MCF 10A (cell line): ENCODE results near the gene TMOD1. TPM values are rescaled to one million over a fixed set of nuclear protein-coding genes. Genes with fewer than 3 reads are reported as not detected.
"Not testable (repeated sequence)": the region's sequence is repeated elsewhere in the genome, so short reads cannot be mapped to it uniquely, and the experiment has no call there.

Experiments used
- BruUV-seq: library from RNA; stranded (reverse); fragments of 400-500 nt; replicated peaks from 2 replicates; lab custom pipeline; 2021; lab: Mats Ljungman, UMichigan
- CTCF ChIA-PET: fragments of 300-600 bp; sonication (Branson Sonifier 250); formaldehyde crosslinking; extraction: SDS; loops from one replicate; lab custom pipeline; 2021; ENCODE audit warnings: antibody characterized with exemption, inconsistent platforms; lab: Yijun Ruan, JAX
- POLR2A ChIA-PET: fragments of 300-600, 350-650 bp; sonication (Branson Sonifier 250); formaldehyde crosslinking; extraction: SDS; loops from one replicate; lab custom pipeline; 2020; ENCODE audit warnings: antibody characterized with exemption, inconsistent platforms; lab: Yijun Ruan, JAX
- DNase-seq: peaks from one replicate; pipeline ENCODE4 v3.0.0-alpha.2; 2018; ENCODE audit not compliant: unreplicated experiment
- H3K27ac Mint-ChIP-seq: one replicate; pipeline ENCODE4 v1.8.0; 2022; ENCODE audit warnings: mild to moderate bottlenecking, low read depth, mixed read lengths; ENCODE audit not compliant: unreplicated experiment
- H3K27me3 Mint-ChIP-seq: one replicate; pipeline ENCODE4 v1.8.0; 2022; ENCODE audit warnings: mixed read lengths; ENCODE audit not compliant: insufficient read depth, unreplicated experiment
- H3K36me3 Mint-ChIP-seq: one replicate; pipeline ENCODE4 v1.8.0; 2022; ENCODE audit warnings: mild to moderate bottlenecking, moderate library complexity, mixed read lengths; ENCODE audit not compliant: insufficient read depth, unreplicated experiment
- H3K4me1 Mint-ChIP-seq: one replicate; pipeline ENCODE4 v1.8.0; 2022; ENCODE audit warnings: mixed read lengths; ENCODE audit not compliant: insufficient read depth, unreplicated experiment
- H3K4me3 Mint-ChIP-seq: one replicate; pipeline ENCODE4 v1.8.0; 2022; ENCODE audit warnings: mild to moderate bottlenecking, moderate library complexity, mixed read lengths; ENCODE audit not compliant: unreplicated experiment
- H3K9me3 Mint-ChIP-seq: one replicate; pipeline ENCODE4 v1.8.0; 2022; ENCODE audit warnings: mixed read lengths; ENCODE audit not compliant: unreplicated experiment
- intact Hi-C: fragments of 100-400 bp; cut with micrococcal nuclease; formaldehyde crosslinking; loops from 2 replicates; pipeline ENCODE4 v1.14.1; 2022
- total RNA-seq: library from RNA; stranded (reverse); gene quantifications from 2 replicates; pipeline ENCODE4 v1.2.3, GENCODE V29; 2022
- TF ChIP-seq, protein P1 (sequence below): fragments of 200-600 bp; IDR thresholded peaks from one replicate; pipeline ENCODE4 v1.8.0; 2022; ENCODE audit warnings: antibody characterized with exemption, mild to moderate bottlenecking; ENCODE audit not compliant: unreplicated experiment

TMOD1 gene
- total RNA-seq, 1 experiment from 2014 or later: 0.26 TPM

DNA sequence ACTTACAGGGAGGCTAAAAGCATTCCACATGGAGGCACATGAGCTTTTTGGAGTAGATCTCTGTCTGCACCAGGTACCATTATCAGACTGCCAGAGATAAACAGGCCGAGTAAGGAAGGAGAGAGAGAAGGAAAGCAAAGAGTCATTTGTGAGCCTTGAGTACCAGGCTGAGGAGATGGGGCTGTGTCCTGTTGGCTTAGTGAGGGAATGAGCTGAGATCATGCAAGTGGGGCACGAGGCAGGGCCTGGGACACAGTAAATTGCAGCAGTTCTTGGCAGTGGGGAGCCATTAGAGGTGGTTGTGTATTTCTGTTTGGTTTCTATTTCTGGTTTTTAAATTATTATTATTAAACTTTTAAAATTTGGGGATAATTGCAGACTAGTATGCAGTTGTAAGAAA lies 78.4 kb downstream of the TMOD1 start:
- ChIA-PET POLR2A (interaction anchor here (0.6 kb wide), 1 partner anchor 32 kb away, joined by 3 read pairs; no protein-coding TSS in a partner anchor), CTCF (interaction anchor here (1.1 to 1.8 kb wide), 3 partner anchors 14 to 111 kb away, joined by 4 to 11 read pairs (median 10); no protein-coding TSS in a partner anchor)
- intact Hi-C loops: no loop called here
- Mint-ChIP-seq H3K27ac (no peak overlapping the region), H3K4me3 (no peak overlapping the region), H3K4me1 (no peaks in the 10 kb centered on the region), H3K36me3 (no peaks in the 10 kb centered on the region), H3K27me3 (peaks cover 13% of the 10 kb centered on the region), H3K9me3 (no peaks in the 10 kb centered on the region)
- no TSS peak for BruUV-seq
- no peak for DNase-seq
- TF ChIP-seq, protein P1, sequence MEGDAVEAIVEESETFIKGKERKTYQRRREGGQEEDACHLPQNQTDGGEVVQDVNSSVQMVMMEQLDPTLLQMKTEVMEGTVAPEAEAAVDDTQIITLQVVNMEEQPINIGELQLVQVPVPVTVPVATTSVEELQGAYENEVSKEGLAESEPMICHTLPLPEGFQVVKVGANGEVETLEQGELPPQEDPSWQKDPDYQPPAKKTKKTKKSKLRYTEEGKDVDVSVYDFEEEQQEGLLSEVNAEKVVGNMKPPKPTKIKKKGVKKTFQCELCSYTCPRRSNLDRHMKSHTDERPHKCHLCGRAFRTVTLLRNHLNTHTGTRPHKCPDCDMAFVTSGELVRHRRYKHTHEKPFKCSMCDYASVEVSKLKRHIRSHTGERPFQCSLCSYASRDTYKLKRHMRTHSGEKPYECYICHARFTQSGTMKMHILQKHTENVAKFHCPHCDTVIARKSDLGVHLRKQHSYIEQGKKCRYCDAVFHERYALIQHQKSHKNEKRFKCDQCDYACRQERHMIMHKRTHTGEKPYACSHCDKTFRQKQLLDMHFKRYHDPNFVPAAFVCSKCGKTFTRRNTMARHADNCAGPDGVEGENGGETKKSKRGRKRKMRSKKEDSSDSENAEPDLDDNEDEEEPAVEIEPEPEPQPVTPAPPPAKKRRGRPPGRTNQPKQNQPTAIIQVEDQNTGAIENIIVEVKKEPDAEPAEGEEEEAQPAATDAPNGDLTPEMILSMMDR: no peak

DNA sequence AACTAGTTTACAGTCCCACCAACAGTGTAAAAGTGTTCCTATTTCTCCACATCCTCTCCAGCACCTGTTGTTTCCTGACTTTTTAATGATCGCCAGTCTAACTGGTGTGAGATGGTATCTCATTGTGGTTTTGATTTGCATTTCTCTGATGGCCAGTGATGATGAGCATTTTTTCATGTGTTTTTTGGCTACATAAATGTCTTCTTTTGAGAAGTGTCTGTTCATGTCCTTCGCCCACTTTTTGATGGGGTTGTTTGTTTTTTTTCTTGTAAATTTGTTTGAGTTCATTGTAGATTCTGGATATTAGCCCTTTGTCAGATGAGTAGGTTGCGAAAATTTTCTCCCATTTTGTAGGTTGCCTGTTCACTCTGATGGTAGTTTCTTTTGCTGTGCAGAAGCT lies 80.1 kb downstream of the TMOD1 start:
- peaks cover 13% of the 10 kb centered on the region for H3K27me3 Mint-ChIP-seq
- H3K4me1 Mint-ChIP-seq, H3K9me3 Mint-ChIP-seq, CTCF ChIA-PET, BruUV-seq, DNase-seq, intact Hi-C loops, POLR2A ChIA-PET, H3K36me3 Mint-ChIP-seq, H3K4me3 Mint-ChIP-seq, H3K27ac Mint-ChIP-seq: not testable (repeated sequence)

DNA sequence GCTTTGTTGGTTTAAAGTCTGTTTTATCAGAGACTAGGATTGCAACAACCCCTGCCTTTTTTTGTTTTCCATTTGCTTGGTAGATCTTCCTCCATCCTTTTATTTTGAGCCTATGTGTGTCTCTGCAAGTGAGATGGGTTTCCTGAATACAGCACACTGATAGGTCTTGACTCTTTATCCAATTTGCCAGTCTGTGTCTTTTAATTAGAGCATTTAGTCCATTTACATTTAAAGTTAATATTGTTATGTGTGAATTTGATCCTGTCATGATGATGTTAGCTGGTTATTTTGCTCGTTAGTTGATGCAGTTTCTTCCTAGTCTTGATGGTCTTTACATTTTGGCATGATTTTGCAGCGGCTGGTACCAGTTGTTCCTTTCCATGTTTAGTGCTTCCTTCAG lies 83.3 kb downstream of the TMOD1 start:
- CTCF ChIA-PET, H3K9me3 Mint-ChIP-seq, BruUV-seq, H3K36me3 Mint-ChIP-seq, H3K4me1 Mint-ChIP-seq, intact Hi-C loops, DNase-seq, POLR2A ChIA-PET, H3K4me3 Mint-ChIP-seq, H3K27me3 Mint-ChIP-seq, H3K27ac Mint-ChIP-seq: not testable (repeated sequence)

DNA sequence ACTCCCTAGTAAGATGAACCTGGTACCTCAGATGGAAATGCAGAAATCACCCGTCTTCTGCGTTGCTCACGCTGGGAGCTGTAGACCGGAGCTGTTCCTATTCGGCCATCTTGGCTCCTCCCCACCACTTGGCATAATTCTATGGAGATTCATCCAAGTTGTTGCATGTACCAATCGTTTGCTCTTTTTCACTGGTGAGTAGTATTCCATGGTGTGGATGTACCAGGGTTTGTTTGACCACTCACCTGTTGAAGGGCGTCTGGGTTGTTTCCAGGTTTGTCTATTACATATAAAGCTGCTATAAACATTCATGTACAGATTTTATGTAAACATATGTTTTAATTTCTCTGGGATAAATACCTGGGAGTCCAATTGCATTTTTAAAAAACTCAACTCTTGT lies 85.4 kb downstream of the TMOD1 start:
- BruUV-seq, H3K4me1 Mint-ChIP-seq, H3K27ac Mint-ChIP-seq, intact Hi-C loops, H3K4me3 Mint-ChIP-seq, POLR2A ChIA-PET, H3K9me3 Mint-ChIP-seq, H3K36me3 Mint-ChIP-seq, H3K27me3 Mint-ChIP-seq, DNase-seq: not testable (repeated sequence)
- CTCF ChIA-PET: interaction anchor here (1.4 kb wide), 1 partner anchor 12 kb away, joined by 3 read pairs; no protein-coding TSS in a partner anchor

DNA sequence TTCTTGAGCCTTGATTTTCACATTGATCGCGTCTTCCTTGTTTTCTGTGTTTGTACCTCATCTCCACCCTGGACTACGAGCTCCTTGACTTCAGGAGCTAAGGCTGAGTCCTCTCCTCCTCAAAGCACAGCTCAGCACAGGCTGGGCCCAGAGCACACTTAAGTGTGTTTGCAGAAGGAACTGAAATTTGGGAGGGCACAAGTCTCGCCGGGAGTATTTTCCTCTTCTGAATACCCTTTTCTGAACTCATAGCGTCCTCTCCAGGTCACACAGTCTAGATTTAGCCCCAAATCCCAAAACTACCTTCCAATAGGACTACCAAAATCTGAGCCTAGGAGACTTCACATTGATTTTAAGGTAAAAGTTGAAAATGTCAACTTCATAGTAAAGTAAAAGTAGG lies 90.1 kb downstream of the TMOD1 start:
- H3K4me3 Mint-ChIP-seq: no peak overlapping the region
- peaks cover 5% of the 10 kb centered on the region for H3K4me1 Mint-ChIP-seq
- H3K9me3 Mint-ChIP-seq: no peaks in the 10 kb centered on the region
- no peak for DNase-seq
- ChIA-PET CTCF (interaction anchor here (0.8 to 2.2 kb wide), 3 partner anchors 23 to 180 kb away, joined by 3 to 9 read pairs (median 5); no protein-coding TSS in a partner anchor), POLR2A (no interaction called here)
- no TSS peak for BruUV-seq
- H3K27me3 Mint-ChIP-seq: no peaks in the 10 kb centered on the region
- intact Hi-C loops: no loop called here
- H3K27ac Mint-ChIP-seq: no peak overlapping the region
- TF ChIP-seq, protein P1: no peak
- H3K36me3 Mint-ChIP-seq: no peaks in the 10 kb centered on the region
